Rectal smooth muscle tissue (tissue), 1 donor: ENCODE results near the gene XRCC1.

Experiments used
- H3K27ac ChIP-seq: one replicate; pipeline ENCODE4 v1.7.0; 2013; ENCODE audit warnings: low read depth, low read length, inconsistent platforms
- H3K27me3 ChIP-seq: one replicate; pipeline ENCODE4 v1.7.0; 2013; ENCODE audit warnings: low read length; ENCODE audit not compliant: control insufficient read depth, insufficient read depth
- H3K36me3 ChIP-seq: one replicate; pipeline ENCODE4 v1.7.0; 2013; ENCODE audit warnings: low read length; ENCODE audit not compliant: control insufficient read depth, insufficient read depth
- H3K4me1 ChIP-seq: one replicate; pipeline ENCODE4 v1.7.0; 2013; ENCODE audit warnings: low read length; ENCODE audit not compliant: control insufficient read depth, insufficient read depth
- H3K4me3 ChIP-seq: one replicate; pipeline ENCODE4 v1.7.0; 2013; ENCODE audit warnings: low read length
- H3K9ac ChIP-seq: one replicate; pipeline ENCODE4 v1.7.0; 2013; ENCODE audit warnings: low read length

XRCC1 gene

GRCh38 chr19:43545981-43546380 is 29.3 kb downstream of the XRCC1 start:
- no peak overlapping the region for H3K9ac ChIP-seq
- H3K4me1 ChIP-seq: no peaks in the 10 kb centered on the region
- no peaks in the 10 kb centered on the region for H3K27me3 ChIP-seq
- no peak overlapping the region for H3K4me3 ChIP-seq
- H3K27ac ChIP-seq: no peak overlapping the region
- H3K36me3 ChIP-seq: peaks cover 30% of the 10 kb centered on the region

DNA sequence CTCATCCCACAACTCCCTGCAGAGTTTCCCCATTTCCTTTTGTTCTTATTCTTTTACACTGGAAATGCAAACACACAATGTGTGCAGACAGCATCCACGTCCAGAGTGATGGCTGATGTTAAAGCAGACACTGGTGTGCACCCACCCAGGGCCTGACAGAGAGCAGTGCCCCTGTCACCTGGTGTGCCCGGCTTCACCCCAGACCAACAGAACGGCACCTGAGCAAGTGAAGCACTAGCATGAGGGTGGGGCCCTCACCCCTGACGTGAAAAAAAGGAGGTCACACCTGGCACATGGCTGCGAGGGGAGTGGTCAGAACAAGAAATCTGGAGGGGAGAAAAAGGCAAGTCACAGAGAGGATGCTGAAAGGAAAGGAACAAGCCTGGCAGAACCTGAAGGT is 30.1 kb downstream of the XRCC1 start:
- Histone ChIP-seq H3K27me3 (no peaks in the 10 kb centered on the region), H3K27ac (no peak overlapping the region), H3K36me3 (peaks cover 33% of the 10 kb centered on the region), H3K9ac (no peak overlapping the region), H3K4me3 (no peak overlapping the region), H3K4me1 (no peaks in the 10 kb centered on the region)

DNA sequence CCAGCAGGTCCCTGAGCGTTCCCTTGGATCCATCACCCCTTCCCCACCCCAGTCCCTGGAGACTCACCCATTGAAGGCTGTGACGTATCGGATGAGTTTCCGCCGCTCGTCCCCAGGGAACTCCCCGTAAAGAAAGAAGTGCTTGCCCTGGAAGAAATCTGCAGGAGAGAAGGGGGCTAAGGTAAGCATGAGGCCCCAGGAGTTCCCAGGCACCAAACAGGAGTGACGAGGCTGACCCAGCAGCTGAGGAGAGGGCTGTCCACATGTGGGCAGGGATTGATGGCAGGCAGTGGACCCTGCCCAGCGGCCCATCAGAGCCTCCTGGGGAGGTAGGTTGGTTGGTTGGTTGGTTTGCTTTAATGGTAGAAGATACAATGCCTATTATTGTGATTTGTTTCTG is 31.2 kb downstream of the XRCC1 start:
- Histone ChIP-seq H3K27ac (no peak overlapping the region), H3K4me1 (no peaks in the 10 kb centered on the region), H3K27me3 (no peaks in the 10 kb centered on the region), H3K9ac (no peak overlapping the region), H3K36me3 (peaks cover 36% of the 10 kb centered on the region), H3K4me3 (no peak overlapping the region)

DNA sequence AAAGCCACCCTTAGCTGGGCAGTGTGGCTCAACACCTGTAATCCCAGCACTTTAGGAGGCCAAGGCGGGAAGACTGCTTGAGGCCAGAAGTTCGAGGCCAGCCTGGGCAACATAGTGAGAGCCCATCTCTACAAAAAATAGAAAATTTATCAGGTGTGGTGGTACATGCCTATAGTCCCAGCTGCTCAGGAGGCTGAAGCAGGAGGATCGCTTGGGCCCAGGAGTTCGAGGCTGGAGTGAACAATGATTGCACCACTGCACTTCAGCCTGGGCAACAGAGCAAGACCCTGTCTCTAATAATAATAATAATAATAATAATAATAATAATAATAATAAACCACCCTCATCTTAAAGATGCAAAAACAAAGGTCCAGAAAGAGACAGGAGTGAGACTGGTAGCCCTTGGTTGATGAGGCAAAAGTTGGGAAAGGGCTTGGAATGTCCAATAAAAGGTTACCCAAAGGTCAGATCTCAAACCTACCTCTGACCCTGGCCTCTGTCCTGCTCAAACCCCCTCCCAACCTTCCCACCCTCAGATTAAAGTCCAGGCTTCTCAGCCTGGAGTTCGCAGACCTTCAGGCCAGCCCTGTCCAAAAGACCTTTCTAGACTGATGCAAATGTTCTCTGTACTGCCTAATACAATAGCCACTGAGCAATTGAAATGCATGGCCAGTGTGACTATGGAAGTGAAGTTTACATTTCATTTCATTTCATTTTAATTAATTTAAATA is 33.2 kb downstream of the XRCC1 start:
- H3K27me3 ChIP-seq: no peaks in the 10 kb centered on the region
- no peak overlapping the region for H3K27ac ChIP-seq
- H3K9ac ChIP-seq: no peak overlapping the region
- no peaks in the 10 kb centered on the region for H3K4me1 ChIP-seq
- H3K36me3 ChIP-seq: peaks cover 36% of the 10 kb centered on the region
- no peak overlapping the region for H3K4me3 ChIP-seq

- Histone ChIP-seq H3K4me1 (no peaks in the 10 kb centered on the region), H3K36me3 (peaks cover 29% of the 10 kb centered on the region), H3K9ac (no peak overlapping the region), H3K27me3 (no peaks in the 10 kb centered on the region), H3K27ac (no peak overlapping the region), H3K4me3 (no peak overlapping the region)
These were observed 34.9 kb downstream of the XRCC1 start for GRCh38 chr19:43540381-43540780.

DNA sequence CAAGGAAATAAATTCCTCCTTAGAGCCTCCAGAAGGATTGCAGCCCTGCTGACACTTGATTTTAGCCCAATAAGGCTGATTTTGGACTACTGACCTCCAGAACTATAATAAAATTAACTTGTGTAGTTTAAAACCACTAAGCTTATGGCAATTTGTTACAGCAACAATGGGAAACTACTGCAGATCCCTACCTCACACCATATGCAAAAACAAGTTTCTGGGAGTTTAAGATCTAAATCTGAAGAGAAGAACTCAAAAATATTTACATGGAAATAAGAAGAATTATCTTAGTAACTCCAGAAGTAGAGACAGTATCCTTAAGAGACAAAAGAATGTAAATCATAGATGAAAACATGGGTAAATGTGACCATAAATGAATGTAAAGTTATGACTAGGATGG is 36.4 kb downstream of the XRCC1 start:
- H3K36me3 ChIP-seq: peaks cover 20% of the 10 kb centered on the region
- no peak overlapping the region for H3K9ac ChIP-seq
- H3K27me3 ChIP-seq: no peaks in the 10 kb centered on the region
- H3K27ac ChIP-seq: no peak overlapping the region
- no peak overlapping the region for H3K4me3 ChIP-seq
- H3K4me1 ChIP-seq: peaks cover 4% of the 10 kb centered on the region

DNA sequence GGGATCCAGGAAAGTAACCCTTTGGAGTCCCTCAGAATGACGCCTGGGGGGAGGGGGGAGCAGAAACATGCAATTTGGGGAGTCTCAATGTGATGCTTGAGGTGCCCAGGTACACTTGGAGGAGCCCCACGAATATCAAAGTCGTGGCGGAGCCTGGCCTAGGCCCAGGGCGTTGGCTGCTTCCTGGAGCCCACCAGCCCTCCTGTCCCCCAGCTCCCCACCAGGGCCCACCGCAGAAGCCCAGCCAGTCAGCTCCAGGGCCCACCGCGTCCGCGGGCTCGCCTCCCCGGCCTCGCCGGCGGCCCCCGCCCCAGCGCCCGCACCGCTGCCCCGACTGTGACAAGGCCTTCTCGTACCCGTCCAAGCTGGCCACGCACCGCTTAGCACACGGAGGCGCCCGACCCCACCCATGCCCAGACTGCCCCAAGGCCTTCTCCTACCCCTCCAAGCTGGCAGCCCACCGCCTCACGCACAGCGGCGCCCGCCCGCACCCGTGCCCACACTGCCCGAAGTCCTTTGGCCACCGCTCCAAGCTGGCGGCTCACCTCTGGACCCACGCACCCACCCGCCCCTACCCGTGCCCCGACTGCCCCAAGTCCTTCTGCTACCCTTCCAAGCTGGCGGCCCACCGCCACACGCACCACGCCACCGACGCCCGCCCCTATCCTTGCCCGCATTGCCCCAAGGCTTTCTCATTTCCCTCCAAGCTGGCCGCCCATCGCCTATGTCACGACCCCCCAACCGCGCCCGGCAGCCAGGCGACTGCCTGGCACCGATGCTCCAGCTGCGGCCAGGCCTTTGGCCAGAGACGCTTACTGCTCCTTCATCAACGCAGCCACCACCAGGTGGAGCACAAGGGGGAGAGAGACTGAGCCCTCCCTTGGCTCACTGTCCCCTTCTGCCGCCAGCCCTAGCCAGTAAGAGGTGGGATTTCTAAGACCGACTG is 40.2 kb downstream of the XRCC1 start:
- no peaks in the 10 kb centered on the region for H3K27me3 ChIP-seq
- peak overlapping the region; percentile 94 for H3K27ac ChIP-seq
- peaks cover under 1% of the 10 kb centered on the region for H3K36me3 ChIP-seq
- H3K4me3 ChIP-seq: no peak overlapping the region
- peaks cover 7% of the 10 kb centered on the region for H3K4me1 ChIP-seq
- no peak overlapping the region for H3K9ac ChIP-seq

- Histone ChIP-seq H3K4me1 (peaks cover 7% of the 10 kb centered on the region), H3K36me3 (no peaks in the 10 kb centered on the region), H3K27me3 (no peaks in the 10 kb centered on the region), H3K27ac (peak overlapping the region; percentile 94), H3K9ac (no peak overlapping the region), H3K4me3 (peak overlapping the region; percentile 51)
These were observed 41.0 kb downstream of the XRCC1 start for GRCh38 chr19:43534305-43534815.

- Histone ChIP-seq H3K27me3 (no peaks in the 10 kb centered on the region), H3K4me1 (peaks cover 7% of the 10 kb centered on the region), H3K36me3 (no peaks in the 10 kb centered on the region), H3K9ac (peak overlapping the region; percentile 28), H3K27ac (peak overlapping the region; percentile 94), H3K4me3 (peak overlapping the region; percentile 73)
These were observed 41.6 kb downstream of the XRCC1 start for GRCh38 chr19:43533546-43534304.

DNA sequence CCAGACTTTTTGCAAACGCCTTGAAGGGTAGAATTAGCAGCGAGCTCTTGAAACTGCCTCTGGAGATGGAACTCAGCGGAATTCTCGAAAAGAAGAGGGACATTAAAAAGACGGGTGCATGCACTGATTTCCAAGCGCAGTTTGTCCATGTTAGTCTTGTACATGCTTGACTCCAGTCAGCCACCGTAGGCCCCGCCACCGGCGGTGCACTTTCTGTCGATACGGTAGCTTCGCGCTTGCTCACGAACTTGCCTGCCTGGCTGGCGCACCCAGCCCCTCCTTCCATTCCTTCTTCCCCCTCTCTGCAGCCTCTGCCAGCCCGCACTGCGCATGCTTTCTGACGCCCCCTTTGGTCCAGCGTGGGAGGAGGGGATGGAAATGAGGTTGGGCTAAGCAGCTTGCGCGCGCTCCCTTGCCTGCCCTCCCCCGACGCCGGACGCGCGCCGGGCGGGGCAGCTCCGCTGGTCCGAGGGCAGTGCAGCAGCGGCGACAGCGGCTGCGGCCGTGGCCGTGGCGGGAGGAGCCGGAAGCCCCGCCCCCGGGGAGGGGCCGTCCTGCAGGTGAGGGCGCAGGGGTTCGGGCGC is 42.3 kb downstream of the XRCC1 start, which contains the start of gene ZNF575:
Gene ZNF575 (plus strand): TSS at position 227 of the 584 bp plus-strand sequence. CDS start 1,235 bp downstream, outside the sequence.
- H3K27me3 ChIP-seq: no peaks in the 10 kb centered on the region
- H3K4me3 ChIP-seq: peak within 1 kb of the TSS; percentile 73
- H3K27ac ChIP-seq: peak within 1 kb of the TSS; percentile 94
- no peaks in the 10 kb centered on the region for H3K36me3 ChIP-seq
- peaks cover 7% of the 10 kb centered on the region for H3K4me1 ChIP-seq
- H3K9ac ChIP-seq: peak within 1 kb of the TSS; percentile 67

DNA sequence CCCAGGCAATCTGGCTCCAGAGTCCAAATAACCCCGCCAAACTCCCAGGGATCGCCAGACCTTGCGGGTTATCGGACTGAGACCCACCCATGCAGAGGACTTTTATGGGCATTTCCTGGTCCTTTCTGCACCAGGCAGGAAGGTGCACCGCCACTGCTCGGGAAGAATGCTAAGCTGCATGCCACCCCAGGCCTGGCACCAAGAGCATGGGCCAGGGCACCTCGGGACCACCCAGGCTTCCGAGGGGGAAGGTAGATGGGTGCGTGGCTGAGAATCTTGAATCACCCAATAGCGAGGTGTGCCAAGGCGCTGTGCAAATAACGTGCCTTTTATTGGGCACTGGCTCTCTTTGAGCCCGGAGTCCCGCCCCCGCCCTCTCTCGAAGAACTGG is 42.8 kb downstream of the XRCC1 start:
- Histone ChIP-seq H3K9ac (peak overlapping the region; percentile 67), H3K27ac (peak overlapping the region; percentile 94), H3K27me3 (no peaks in the 10 kb centered on the region), H3K36me3 (no peaks in the 10 kb centered on the region), H3K4me1 (peaks cover 9% of the 10 kb centered on the region), H3K4me3 (peak overlapping the region; percentile 73)
